HepG2 (cell line): ENCODE data around the gene LAIR1. TPM values are rescaled to one million over a fixed set of nuclear protein-coding genes. Genes with fewer than 3 reads are reported as not detected.

Experiments
- ATAC-seq: fragments of 200-7000 bp; cut with Tn5 transposase; 3 replicates; pipeline ENCODE4 v1.9.1; 2020; ENCODE audit warnings: mild to moderate bottlenecking, moderate library complexity
- BruUV-seq: library from RNA; stranded (reverse); fragments of 400-500 nt; replicated peaks from 2 replicates; lab custom pipeline; 2021; lab: Mats Ljungman, UMichigan
- CTCF ChIA-PET: fragments of 300-600 bp; formaldehyde crosslinking; extraction: SDS; loops from one replicate; lab custom pipeline; 2021; ENCODE audit warnings: low total read pairs, inconsistent platforms, low intra/inter-chr PET ratio; lab: Yijun Ruan, JAX
- POLR2A ChIA-PET: fragments of 350-600 bp; sonication (Branson Sonifier 250); formaldehyde crosslinking; loops from one replicate; lab custom pipeline; 2020; ENCODE audit warnings: antibody characterized with exemption, inconsistent platforms; lab: Yijun Ruan, JAX
- DNase-seq: peaks from one replicate; pipeline ENCODE4 v3.0.0-alpha.2; 2015; ENCODE audit warnings: low spot score
- FAIRE-seq: peaks from 3 replicates; lab custom pipeline; 2011; peaks lifted over from hg19 to GRCh38; lab: Jason Lieb, UNC
- H2AFZ ChIP-seq: one replicate; pipeline ENCODE4 v1.6.1; 2011; ENCODE audit warnings: low read length, inconsistent platforms
- H3K27ac ChIP-seq: fragments of 300-600 bp; 3 replicates; pipeline ENCODE4 v1.8.0; 2011; ENCODE audit warnings: mixed run types, mild to moderate bottlenecking, mixed read lengths, low read length, inconsistent platforms; ENCODE audit not compliant: insufficient read depth; ENCODE audit errors: extremely low read length
- H3K27me3 ChIP-seq, 2 experiments: fragments of 200-600 bp in 1 of 2; 2 replicates in 1 of 2; 3 replicates in 1 of 2; pipeline versions ENCODE4 v1.6.0 to v1.8.0; 2011; ENCODE audit warnings: low read length in 2 of 2, mild to moderate bottlenecking in 2 of 2, moderate library complexity in 2 of 2, inconsistent platforms in 1 of 2; ENCODE audit not compliant: insufficient read depth in 2 of 2, control insufficient read depth in 1 of 2
- H3K36me3 ChIP-seq, 2 experiments: fragments of 200-600 bp in 1 of 2; replicated peaks in 1 of 2; 2 replicates in 1 of 2; 3 replicates in 1 of 2; pipeline versions ENCODE4 v1.5.1 to v1.8.0; 2011; ENCODE audit warnings: low read length in 2 of 2, inconsistent platforms in 1 of 2; ENCODE audit not compliant: insufficient read depth in 2 of 2, control insufficient read depth in 1 of 2
- H3K4me1 ChIP-seq: 2 replicates; pipeline ENCODE4 v1.5.1; 2012; ENCODE audit warnings: low read length, inconsistent platforms; ENCODE audit not compliant: insufficient read depth
- H3K4me2 ChIP-seq: 2 replicates; pipeline ENCODE4 v1.6.0; 2011; ENCODE audit warnings: low read depth, low read length, inconsistent platforms
- H3K4me3 ChIP-seq, 3 experiments: fragments of 200-600 bp in 1 of 3; sonication (generic), shearing (Covaris generic) in 1 of 3; replicated peaks in 1 of 3; 2 replicates each; pipeline ENCODE4 v1.5.1; 2011 to 2016; ENCODE audit warnings: low read length in 3 of 3, inconsistent platforms in 2 of 3, low read depth in 2 of 3, mild to moderate bottlenecking in 2 of 3, control low read depth in 1 of 3, mixed read lengths in 1 of 3; ENCODE audit not compliant: insufficient read depth in 1 of 3
- H3K79me2 ChIP-seq: one replicate; pipeline ENCODE4 v1.6.1; 2011; ENCODE audit warnings: low read length, inconsistent platforms; ENCODE audit not compliant: insufficient read depth
- H3K9ac ChIP-seq: 2 replicates; pipeline ENCODE4 v1.6.0; 2011; ENCODE audit warnings: mild to moderate bottlenecking, low read depth, low read length, inconsistent platforms; ENCODE audit not compliant: insufficient read depth
- H3K9me3 ChIP-seq: 2 replicates; pipeline ENCODE4 v1.5.1; 2012; ENCODE audit warnings: mild to moderate bottlenecking, low read length
- H4K20me1 ChIP-seq: 2 replicates; pipeline ENCODE4 v1.6.0; 2011; ENCODE audit warnings: inconsistent platforms, mild to moderate bottlenecking, low read length, moderate library complexity; ENCODE audit not compliant: insufficient read depth
- ARID2 ChIP-seq: sonication (generic); formaldehyde crosslinking; IDR thresholded peaks from 2 replicates; pipeline ENCODE4 v1.8.1; 2022; ENCODE audit warnings: mild to moderate bottlenecking, missing genetic modification reagents, borderline replicate concordance
- CREM ChIP-seq, 2 experiments: sonication (generic) in 1 of 2; formaldehyde crosslinking in 1 of 2; IDR thresholded peaks; 2 replicates each; pipeline versions ENCODE4 v1.4.0 to v1.6.1; 2016 to 2020; ENCODE audit warnings: antibody characterized with exemption in 1 of 2, mild to moderate bottlenecking in 1 of 2, missing genetic modification reagents in 1 of 2
- ELF1 ChIP-seq: sonication (generic); formaldehyde crosslinking; IDR thresholded peaks from 2 replicates; pipeline ENCODE4 v1.4.0; 2020; ENCODE audit warnings: missing genetic modification reagents
- HHEX ChIP-seq: IDR thresholded peaks from 2 replicates; pipeline ENCODE4 v1.6.1; 2016; ENCODE audit warnings: control low read depth
- HNF4G ChIP-seq, 2 experiments: sonication (generic) in 1 of 2; formaldehyde crosslinking in 1 of 2; IDR thresholded peaks; 2 replicates each; pipeline versions ENCODE4 v1.4.0 to v1.6.1; 2011 to 2020; ENCODE audit warnings: borderline replicate concordance in 2 of 2, low read depth in 2 of 2, mild to moderate bottlenecking in 2 of 2, low read length in 1 of 2, missing genetic modification reagents in 1 of 2, moderate library complexity in 1 of 2
- IKZF1 ChIP-seq: fragments of 450-650 bp; IDR thresholded peaks from 2 replicates; pipeline ENCODE4 v1.7.1; 2016
- KAT7 ChIP-seq: IDR thresholded peaks from 2 replicates; pipeline ENCODE4 v1.6.1; 2018; ENCODE audit warnings: borderline replicate concordance, missing compliant biosample characterization
- ZNF331 ChIP-seq: sonication (generic); formaldehyde crosslinking; IDR thresholded peaks from 2 replicates; pipeline ENCODE4 v1.4.0; 2020; ENCODE audit warnings: missing genetic modification reagents
- ZNF720 ChIP-seq: sonication (generic); formaldehyde crosslinking; IDR thresholded peaks from 2 replicates; pipeline ENCODE4 v1.4.0; 2020; ENCODE audit warnings: missing genetic modification reagents
- WGBS: methylation state at CpG from one replicate; pipeline ENCODE4 v1.1.6; 2017; ENCODE audit warnings: low lambda C conversion rate; 5-methylcytosine and 5-hydroxymethylcytosine counted together
- in situ Hi-C: cut with HindIII; loops from 2 replicates; pipeline ENCODE4 v1.10.0; 2017; ENCODE audit warnings: low pct_unique_long_range_greater_than_20kb; ENCODE audit not compliant: extremely low pct_ligation_motif_present
- intact Hi-C: fragments of 100-400 bp; cut with micrococcal nuclease; formaldehyde crosslinking; loops from one replicate; pipeline ENCODE4 v1.10.0; 2022; ENCODE audit not compliant: unreplicated experiment
- polyA plus RNA-seq, 8 experiments: library from polyadenylated mRNA; depleted of rRNA in 3 of 8; stranded (reverse) in 7 of 8; unstranded in 1 of 8; fragments of >200 nt; fragmentation: Illumina TruSeq in 4 of 8; extraction: Trizol in 4 of 8; gene quantifications; 2 replicates each; pipeline versions ENCODE4 v1.2.1 to v1.2.3, GENCODE V29; 2011 to 2016; ENCODE audit warnings: low read depth in 4 of 8, missing spikeins in 1 of 8, mixed read lengths in 1 of 8; ENCODE audit not compliant: insufficient read depth in 1 of 8
- total RNA-seq, 5 experiments: library from RNA; depleted of rRNA; stranded (reverse); fragments of >200 nt; fragmentation: Illumina TruSeq; extraction: Trizol; gene quantifications; 2 replicates each; pipeline ENCODE4 v1.2.3, GENCODE V29; 2016; ENCODE audit warnings: low read depth in 1 of 5
- TF ChIP-seq, protein P1 (sequence below): sonication (generic); formaldehyde crosslinking; IDR thresholded peaks from 2 replicates; pipeline ENCODE4 v1.5.0; 2020; ENCODE audit warnings: missing genetic modification reagents
- TF ChIP-seq, protein P2 (sequence below): sonication (generic); formaldehyde crosslinking; IDR thresholded peaks from 2 replicates; pipeline ENCODE4 v1.4.0; 2020; ENCODE audit warnings: missing genetic modification reagents
- TF ChIP-seq, protein P3 (sequence below): sonication (generic); formaldehyde crosslinking; IDR thresholded peaks from 2 replicates; pipeline ENCODE4 v1.4.0; 2020; ENCODE audit warnings: missing genetic modification reagents, borderline replicate concordance
- TF ChIP-seq, protein P4 (sequence below): sonication (generic); formaldehyde crosslinking; IDR thresholded peaks from 2 replicates; pipeline ENCODE4 v1.9.0; 2021; ENCODE audit warnings: missing genetic modification reagents, borderline replicate concordance

Gene LAIR1
- total and polyA plus RNA-seq, 2 of the 13 experiments (the other 11 are each of a cell fraction or from before 2014, with no cell fraction given): 0.75 to 1.2 TPM

DNA sequence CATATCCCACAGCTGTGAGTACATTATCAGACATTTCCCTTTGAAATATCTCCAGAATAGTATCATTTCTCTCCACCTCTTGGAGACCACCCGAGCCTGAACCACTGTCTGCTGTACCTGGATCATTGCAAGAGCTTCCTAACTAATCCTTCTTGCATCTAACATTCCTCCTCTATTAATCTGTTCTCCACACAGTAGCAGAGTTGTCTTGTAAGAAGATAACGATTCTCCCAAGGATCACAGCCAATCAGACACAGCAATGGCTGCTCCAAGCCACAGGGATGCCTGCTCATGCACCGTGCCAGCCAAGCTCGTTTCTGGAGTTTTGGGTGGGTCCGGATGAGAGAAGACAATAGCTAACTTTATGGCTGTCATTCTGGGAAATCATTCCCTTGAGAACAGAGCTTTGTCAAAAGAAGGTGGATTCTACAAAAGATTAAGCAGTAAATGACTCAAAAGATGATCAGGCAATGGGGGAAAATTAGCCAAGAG is 14.5 kb upstream of the LAIR1 start (continued):
- TF ChIP-seq, protein P1, sequence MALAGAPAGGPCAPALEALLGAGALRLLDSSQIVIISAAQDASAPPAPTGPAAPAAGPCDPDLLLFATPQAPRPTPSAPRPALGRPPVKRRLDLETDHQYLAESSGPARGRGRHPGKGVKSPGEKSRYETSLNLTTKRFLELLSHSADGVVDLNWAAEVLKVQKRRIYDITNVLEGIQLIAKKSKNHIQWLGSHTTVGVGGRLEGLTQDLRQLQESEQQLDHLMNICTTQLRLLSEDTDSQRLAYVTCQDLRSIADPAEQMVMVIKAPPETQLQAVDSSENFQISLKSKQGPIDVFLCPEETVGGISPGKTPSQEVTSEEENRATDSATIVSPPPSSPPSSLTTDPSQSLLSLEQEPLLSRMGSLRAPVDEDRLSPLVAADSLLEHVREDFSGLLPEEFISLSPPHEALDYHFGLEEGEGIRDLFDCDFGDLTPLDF (CRISPR knock-in tag): no peak
- TF ChIP-seq CREM (IDR thresholded peaks at IDR 0.05): no peak
- TF ChIP-seq CREM (CRISPR knock-in tag; IDR thresholded peaks at IDR 0.05): no peak
- TF ChIP-seq, protein P2, sequence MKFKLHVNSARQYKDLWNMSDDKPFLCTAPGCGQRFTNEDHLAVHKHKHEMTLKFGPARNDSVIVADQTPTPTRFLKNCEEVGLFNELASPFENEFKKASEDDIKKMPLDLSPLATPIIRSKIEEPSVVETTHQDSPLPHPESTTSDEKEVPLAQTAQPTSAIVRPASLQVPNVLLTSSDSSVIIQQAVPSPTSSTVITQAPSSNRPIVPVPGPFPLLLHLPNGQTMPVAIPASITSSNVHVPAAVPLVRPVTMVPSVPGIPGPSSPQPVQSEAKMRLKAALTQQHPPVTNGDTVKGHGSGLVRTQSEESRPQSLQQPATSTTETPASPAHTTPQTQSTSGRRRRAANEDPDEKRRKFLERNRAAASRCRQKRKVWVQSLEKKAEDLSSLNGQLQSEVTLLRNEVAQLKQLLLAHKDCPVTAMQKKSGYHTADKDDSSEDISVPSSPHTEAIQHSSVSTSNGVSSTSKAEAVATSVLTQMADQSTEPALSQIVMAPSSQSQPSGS (CRISPR knock-in tag): no peak
- no peak for TF ChIP-seq ZNF331
- no peak for TF ChIP-seq HHEX (CRISPR knock-in tag)
- TF ChIP-seq ARID2 (CRISPR knock-in tag): no peak
- TF ChIP-seq ELF1 (CRISPR knock-in tag): no peak

DNA sequence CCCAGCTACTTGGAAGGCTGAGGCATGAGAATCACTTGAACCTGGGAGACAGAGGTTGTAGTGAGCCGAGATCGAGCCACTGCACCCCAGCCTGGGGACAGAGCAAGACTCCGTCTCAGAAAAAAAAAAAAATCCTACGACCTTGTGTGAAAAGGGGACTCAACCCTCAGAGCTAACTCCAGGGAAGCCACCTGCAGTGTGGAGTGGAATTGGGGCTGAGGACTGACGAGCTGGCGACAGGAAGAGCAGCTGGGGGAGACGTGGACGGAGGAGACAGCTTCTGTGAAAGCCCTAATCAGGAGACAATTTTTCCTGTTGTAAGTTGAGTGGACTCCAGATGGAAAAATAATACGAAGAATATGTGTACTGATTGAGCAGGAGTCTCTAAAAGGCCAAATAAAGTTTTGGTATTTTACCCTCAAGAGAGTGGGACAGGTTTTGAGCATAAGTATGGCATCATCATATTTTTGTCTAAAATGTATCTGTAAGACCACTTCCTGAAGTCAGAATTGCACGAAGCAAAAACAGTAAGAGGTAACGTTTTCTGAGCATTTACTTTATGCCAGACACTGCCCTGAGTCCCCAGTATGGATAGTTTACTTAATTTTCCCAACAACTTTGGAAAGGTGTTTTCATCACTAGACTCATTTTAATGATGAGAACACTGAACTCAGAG is 12.0 kb upstream of the LAIR1 start:
- DNase-seq (no peak), ATAC-seq (no peak), FAIRE-seq (no peak)
- no peak overlapping the region for H3K4me3 ChIP-seq
- in situ Hi-C loops: no loop called here
- CTCF ChIA-PET: no interaction called here
- no peaks in the 10 kb centered on the region for H3K9me3 ChIP-seq
- no peak overlapping the region for H3K27ac ChIP-seq
- no peak overlapping the region for H3K4me2 ChIP-seq
- no peak overlapping the region for H3K9ac ChIP-seq
- 29% methylated on average over 11 of the region's 11 CpGs for WGBS
- H3K36me3 ChIP-seq: no peaks in the 10 kb centered on the region
- no peaks in the 10 kb centered on the region for H3K79me2 ChIP-seq
- no peaks in the 10 kb centered on the region for H3K4me1 ChIP-seq
- no TSS peak for BruUV-seq
- no peaks in the 10 kb centered on the region for H4K20me1 ChIP-seq
- intact Hi-C loops: no loop called here
- POLR2A ChIA-PET: no interaction called here
- no peak overlapping the region for H2AFZ ChIP-seq
- peaks cover 0 to 4% of the 10 kb centered on the region in 2 experiments; a peak in 1 of 5 replicates for H3K27me3 ChIP-seq
- TF ChIP-seq ZNF720 (CRISPR knock-in tag) (no peak), KAT7 (CRISPR knock-in tag) (no peak), IKZF1 (no peak), HNF4G (IDR thresholded peaks at IDR 0.05; ENCODE audit: borderline replicate concordance, low read depth, low read length) (no peak), HNF4G (CRISPR knock-in tag; IDR thresholded peaks at IDR 0.05; ENCODE audit: borderline replicate concordance, low read depth) (no peak)
- TF ChIP-seq, protein P3, sequence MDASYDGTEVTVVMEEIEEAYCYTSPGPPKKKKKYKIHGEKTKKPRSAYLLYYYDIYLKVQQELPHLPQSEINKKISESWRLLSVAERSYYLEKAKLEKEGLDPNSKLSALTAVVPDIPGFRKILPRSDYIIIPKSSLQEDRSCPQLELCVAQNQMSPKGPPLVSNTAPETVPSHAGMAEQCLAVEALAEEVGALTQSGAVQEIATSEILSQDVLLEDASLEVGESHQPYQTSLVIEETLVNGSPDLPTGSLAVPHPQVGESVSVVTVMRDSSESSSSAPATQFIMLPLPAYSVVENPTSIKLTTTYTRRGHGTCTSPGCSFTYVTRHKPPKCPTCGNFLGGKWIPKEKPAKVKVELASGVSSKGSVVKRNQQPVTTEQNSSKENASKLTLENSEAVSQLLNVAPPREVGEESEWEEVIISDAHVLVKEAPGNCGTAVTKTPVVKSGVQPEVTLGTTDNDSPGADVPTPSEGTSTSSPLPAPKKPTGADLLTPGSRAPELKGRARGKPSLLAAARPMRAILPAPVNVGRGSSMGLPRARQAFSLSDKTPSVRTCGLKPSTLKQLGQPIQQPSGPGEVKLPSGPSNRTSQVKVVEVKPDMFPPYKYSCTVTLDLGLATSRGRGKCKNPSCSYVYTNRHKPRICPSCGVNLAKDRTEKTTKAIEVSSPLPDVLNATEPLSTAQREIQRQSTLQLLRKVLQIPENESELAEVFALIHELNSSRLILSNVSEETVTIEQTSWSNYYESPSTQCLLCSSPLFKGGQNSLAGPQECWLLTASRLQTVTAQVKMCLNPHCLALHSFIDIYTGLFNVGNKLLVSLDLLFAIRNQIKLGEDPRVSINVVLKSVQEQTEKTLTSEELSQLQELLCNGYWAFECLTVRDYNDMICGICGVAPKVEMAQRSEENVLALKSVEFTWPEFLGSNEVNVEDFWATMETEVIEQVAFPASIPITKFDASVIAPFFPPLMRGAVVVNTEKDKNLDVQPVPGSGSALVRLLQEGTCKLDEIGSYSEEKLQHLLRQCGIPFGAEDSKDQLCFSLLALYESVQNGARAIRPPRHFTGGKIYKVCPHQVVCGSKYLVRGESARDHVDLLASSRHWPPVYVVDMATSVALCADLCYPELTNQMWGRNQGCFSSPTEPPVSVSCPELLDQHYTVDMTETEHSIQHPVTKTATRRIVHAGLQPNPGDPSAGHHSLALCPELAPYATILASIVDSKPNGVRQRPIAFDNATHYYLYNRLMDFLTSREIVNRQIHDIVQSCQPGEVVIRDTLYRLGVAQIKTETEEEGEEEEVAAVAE (CRISPR knock-in tag): no peak
- TF ChIP-seq, protein P4, sequence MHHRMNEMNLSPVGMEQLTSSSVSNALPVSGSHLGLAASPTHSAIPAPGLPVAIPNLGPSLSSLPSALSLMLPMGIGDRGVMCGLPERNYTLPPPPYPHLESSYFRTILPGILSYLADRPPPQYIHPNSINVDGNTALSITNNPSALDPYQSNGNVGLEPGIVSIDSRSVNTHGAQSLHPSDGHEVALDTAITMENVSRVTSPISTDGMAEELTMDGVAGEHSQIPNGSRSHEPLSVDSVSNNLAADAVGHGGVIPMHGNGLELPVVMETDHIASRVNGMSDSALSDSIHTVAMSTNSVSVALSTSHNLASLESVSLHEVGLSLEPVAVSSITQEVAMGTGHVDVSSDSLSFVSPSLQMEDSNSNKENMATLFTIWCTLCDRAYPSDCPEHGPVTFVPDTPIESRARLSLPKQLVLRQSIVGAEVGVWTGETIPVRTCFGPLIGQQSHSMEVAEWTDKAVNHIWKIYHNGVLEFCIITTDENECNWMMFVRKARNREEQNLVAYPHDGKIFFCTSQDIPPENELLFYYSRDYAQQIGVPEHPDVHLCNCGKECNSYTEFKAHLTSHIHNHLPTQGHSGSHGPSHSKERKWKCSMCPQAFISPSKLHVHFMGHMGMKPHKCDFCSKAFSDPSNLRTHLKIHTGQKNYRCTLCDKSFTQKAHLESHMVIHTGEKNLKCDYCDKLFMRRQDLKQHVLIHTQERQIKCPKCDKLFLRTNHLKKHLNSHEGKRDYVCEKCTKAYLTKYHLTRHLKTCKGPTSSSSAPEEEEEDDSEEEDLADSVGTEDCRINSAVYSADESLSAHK (CRISPR knock-in tag): no peak
